ENCODE data around the gene DSG3. TPM values are rescaled to one million over a fixed set of nuclear protein-coding genes. Genes with fewer than 3 reads are reported as not detected.

DSG3 gene
- total RNA-seq, 1 donor from 2014 or later = not detected

DNA sequence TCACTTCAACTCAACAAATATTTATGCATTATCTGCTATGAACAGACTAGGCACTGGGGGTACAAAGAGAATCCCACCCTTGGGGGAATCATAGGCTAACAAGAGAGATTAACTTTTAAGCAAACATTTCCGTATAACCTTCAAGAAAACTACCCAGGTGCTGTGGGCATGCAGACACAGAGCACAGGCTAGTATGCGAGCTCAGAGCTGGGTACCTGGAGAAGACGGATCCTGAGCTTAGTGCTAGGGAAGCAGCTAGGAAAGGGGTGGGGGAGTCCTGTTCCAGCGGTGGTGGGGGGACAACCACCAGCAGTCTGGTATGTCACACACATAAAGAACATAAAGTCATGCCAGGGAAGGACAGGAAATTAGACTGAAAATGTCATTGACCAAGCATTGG lies 17.5 kb upstream of the DSG3 start:
- Mint-ChIP-seq H3K27ac (ENCODE audit: unreplicated experiment) (no peak overlapping the region), H3K36me3 (ENCODE audit: low read depth, unreplicated experiment) (no peaks in the 10 kb centered on the region), H3K9me3 (ENCODE audit: unreplicated experiment) (no peaks in the 10 kb centered on the region), H3K4me1 (ENCODE audit: unreplicated experiment) (peaks cover 3% of the 10 kb centered on the region), H3K4me3 (ENCODE audit: unreplicated experiment) (no peak overlapping the region), H3K27me3 (ENCODE audit: unreplicated experiment) (peaks cover 3% of the 10 kb centered on the region)
- DNase-seq (ENCODE audit: low spot score) = no peak
- TF ChIP-seq, protein P1, sequence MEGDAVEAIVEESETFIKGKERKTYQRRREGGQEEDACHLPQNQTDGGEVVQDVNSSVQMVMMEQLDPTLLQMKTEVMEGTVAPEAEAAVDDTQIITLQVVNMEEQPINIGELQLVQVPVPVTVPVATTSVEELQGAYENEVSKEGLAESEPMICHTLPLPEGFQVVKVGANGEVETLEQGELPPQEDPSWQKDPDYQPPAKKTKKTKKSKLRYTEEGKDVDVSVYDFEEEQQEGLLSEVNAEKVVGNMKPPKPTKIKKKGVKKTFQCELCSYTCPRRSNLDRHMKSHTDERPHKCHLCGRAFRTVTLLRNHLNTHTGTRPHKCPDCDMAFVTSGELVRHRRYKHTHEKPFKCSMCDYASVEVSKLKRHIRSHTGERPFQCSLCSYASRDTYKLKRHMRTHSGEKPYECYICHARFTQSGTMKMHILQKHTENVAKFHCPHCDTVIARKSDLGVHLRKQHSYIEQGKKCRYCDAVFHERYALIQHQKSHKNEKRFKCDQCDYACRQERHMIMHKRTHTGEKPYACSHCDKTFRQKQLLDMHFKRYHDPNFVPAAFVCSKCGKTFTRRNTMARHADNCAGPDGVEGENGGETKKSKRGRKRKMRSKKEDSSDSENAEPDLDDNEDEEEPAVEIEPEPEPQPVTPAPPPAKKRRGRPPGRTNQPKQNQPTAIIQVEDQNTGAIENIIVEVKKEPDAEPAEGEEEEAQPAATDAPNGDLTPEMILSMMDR (IDR thresholded peaks at IDR 0.05; ENCODE audit: unreplicated experiment) = no peak

DNA sequence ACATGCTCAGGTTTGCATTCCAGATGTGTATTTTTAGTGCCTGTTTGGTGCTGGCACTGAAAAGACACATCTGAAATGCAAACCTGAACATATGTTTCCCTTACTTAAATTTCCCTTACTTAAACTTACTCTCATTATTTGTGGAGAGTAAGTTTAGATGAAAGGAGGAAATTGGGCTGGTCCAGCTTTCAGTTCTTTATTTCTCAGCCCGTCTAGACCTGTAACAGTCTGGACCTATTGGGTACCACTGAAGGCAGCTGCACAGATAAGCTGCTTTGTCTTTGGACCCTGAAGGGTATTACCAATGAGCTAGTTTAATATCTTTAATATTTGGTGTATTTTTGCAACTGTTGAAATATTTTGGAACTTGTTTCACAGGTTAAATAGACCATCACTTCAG lies 17.0 kb upstream of the DSG3 start:
- peaks cover 3% of the 10 kb centered on the region for H3K27me3 Mint-ChIP-seq (ENCODE audit: unreplicated experiment)
- H3K4me3 Mint-ChIP-seq (ENCODE audit: unreplicated experiment) = no peak overlapping the region
- H3K36me3 Mint-ChIP-seq (ENCODE audit: low read depth, unreplicated experiment) = no peaks in the 10 kb centered on the region
- no peak overlapping the region for H3K27ac Mint-ChIP-seq (ENCODE audit: unreplicated experiment)
- DNase-seq (ENCODE audit: low spot score) = no peak
- TF ChIP-seq, protein P1 (IDR thresholded peaks at IDR 0.05; ENCODE audit: unreplicated experiment) = no peak
- peaks cover 3% of the 10 kb centered on the region for H3K4me1 Mint-ChIP-seq (ENCODE audit: unreplicated experiment)
- no peaks in the 10 kb centered on the region for H3K9me3 Mint-ChIP-seq (ENCODE audit: unreplicated experiment)

DNA sequence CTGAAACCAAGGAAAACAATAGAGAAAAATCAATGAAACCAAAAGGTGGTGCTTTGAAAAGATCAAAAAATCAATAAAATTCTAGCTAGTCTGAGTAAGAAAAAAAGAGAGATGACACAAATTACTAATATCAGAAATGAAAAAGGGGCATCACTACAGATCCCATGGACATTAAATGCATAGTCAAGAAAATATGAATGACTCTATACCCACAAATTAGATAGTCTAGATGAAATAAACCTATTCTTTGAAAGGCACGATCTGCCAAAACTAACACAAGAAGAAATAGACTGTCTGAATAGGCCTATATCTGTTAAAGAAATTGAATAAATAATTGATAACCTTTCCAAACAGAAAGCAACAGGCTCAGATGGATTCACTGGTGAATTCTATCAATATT lies 15.2 kb upstream of the DSG3 start:
- Mint-ChIP-seq H3K27ac (ENCODE audit: unreplicated experiment) (no peak overlapping the region), H3K27me3 (ENCODE audit: unreplicated experiment) (peaks cover 3% of the 10 kb centered on the region), H3K4me3 (ENCODE audit: unreplicated experiment) (no peak overlapping the region), H3K4me1 (ENCODE audit: unreplicated experiment) (peaks cover 3% of the 10 kb centered on the region), H3K36me3 (ENCODE audit: low read depth, unreplicated experiment) (no peaks in the 10 kb centered on the region), H3K9me3 (ENCODE audit: unreplicated experiment) (no peaks in the 10 kb centered on the region)
- no peak for DNase-seq (ENCODE audit: low spot score)
- TF ChIP-seq, protein P1 (IDR thresholded peaks at IDR 0.05; ENCODE audit: unreplicated experiment) = no peak

DNA sequence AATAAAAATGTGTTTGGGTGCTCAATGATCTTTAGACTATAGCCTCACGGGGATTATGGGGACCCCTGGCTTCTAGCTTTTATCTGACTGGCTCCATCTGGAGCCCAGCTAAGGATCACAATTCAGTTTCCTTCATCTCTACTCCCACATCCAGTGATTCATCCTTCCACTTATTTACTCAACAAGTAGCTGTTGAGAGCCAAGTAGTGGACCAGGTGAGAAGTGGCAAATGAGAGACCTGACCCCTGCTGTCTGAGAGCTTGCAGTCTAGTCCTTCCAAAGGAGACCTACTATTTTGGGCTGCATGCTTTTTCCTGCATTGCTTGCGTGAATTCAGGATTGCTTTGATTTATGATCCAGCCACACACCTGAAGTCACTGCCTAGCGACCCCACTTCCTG lies 10.7 kb upstream of the DSG3 start:
- no peaks in the 10 kb centered on the region for H3K9me3 Mint-ChIP-seq (ENCODE audit: unreplicated experiment)
- H3K36me3 Mint-ChIP-seq (ENCODE audit: low read depth, unreplicated experiment) = no peaks in the 10 kb centered on the region
- H3K27ac Mint-ChIP-seq (ENCODE audit: unreplicated experiment) = no peak overlapping the region
- no peak overlapping the region for H3K4me3 Mint-ChIP-seq (ENCODE audit: unreplicated experiment)
- TF ChIP-seq, protein P1 (IDR thresholded peaks at IDR 0.05; ENCODE audit: unreplicated experiment) = no peak
- peaks cover 3% of the 10 kb centered on the region for H3K27me3 Mint-ChIP-seq (ENCODE audit: unreplicated experiment)
- DNase-seq (ENCODE audit: low spot score) = no peak
- H3K4me1 Mint-ChIP-seq (ENCODE audit: unreplicated experiment) = no peaks in the 10 kb centered on the region

DNA sequence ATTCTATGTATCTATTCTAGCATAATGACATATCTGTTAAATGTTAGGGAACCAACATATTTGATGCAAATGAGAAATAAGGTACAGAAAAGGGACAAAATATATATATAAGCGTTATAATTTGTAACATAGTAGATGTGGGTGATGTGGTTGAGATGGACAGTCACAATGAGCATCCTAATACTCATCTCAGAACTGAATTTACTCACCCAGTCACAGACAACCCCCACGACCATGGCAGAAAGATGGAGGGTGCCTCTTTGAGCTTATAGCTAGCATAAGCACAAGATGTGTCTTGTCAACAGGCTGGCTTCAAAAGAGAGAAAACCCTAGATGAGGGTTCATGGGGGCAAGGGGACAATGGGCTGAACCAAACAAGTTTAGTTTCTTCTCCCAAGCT lies 9.1 kb upstream of the DSG3 start:
- H3K4me3 Mint-ChIP-seq (ENCODE audit: unreplicated experiment) = no peak overlapping the region
- TF ChIP-seq, protein P1 (IDR thresholded peaks at IDR 0.05; ENCODE audit: unreplicated experiment) = no peak
- DNase-seq (ENCODE audit: low spot score) = no peak
- H3K9me3 Mint-ChIP-seq (ENCODE audit: unreplicated experiment) = no peaks in the 10 kb centered on the region
- H3K36me3 Mint-ChIP-seq (ENCODE audit: low read depth, unreplicated experiment) = no peaks in the 10 kb centered on the region
- H3K4me1 Mint-ChIP-seq (ENCODE audit: unreplicated experiment) = no peaks in the 10 kb centered on the region
- H3K27me3 Mint-ChIP-seq (ENCODE audit: unreplicated experiment) = no peaks in the 10 kb centered on the region
- no peak overlapping the region for H3K27ac Mint-ChIP-seq (ENCODE audit: unreplicated experiment)
